ENCODE measurements around the gene PIH1D1. TPM values are rescaled to one million over a fixed set of nuclear protein-coding genes. Genes with fewer than 3 reads are reported as not detected.

Gene PIH1D1
- total and polyA plus RNA-seq, 11 donors, result 16.3 to 57.6 (median 31.1) TPM

DNA sequence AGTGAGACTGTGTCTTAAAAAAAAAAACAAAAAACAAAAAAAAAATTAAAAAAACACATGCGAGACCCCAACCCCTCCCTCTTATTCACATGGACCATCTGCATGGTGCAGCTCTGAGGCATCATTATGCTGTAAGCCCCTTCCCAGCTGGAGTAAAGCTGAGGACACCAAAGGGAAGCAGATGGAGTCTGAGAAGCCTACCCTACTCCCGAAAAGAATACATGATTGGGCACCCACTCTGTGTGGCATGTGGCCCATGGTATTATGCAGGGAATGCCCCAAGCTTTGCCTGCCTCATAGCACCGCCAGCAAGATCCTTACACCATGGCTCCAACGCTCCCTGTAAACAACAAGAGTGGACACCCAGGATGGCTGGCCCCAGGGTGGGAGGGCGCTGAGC lies 33.1 kb downstream of the PIH1D1 start:
- Histone ChIP-seq H3K4me3 (no peak overlapping the region), H3K27me3 (peaks cover 29 to 86% (median 50%) of the 10 kb centered on the region in 9 donors), H3K36me3 (no peaks in the 10 kb centered on the region), H3K4me1 (peaks cover 0 to 30% (median 23%) of the 10 kb centered on the region in 12 donors), H3K9me3 (no peaks in the 10 kb centered on the region), H3K27ac (no peak overlapping the region)
- ATAC-seq (no peak), DNase-seq (no peak)
- intact Hi-C loops (cut with DNase I), result no loop called here
- TF ChIP-seq, protein P1, sequence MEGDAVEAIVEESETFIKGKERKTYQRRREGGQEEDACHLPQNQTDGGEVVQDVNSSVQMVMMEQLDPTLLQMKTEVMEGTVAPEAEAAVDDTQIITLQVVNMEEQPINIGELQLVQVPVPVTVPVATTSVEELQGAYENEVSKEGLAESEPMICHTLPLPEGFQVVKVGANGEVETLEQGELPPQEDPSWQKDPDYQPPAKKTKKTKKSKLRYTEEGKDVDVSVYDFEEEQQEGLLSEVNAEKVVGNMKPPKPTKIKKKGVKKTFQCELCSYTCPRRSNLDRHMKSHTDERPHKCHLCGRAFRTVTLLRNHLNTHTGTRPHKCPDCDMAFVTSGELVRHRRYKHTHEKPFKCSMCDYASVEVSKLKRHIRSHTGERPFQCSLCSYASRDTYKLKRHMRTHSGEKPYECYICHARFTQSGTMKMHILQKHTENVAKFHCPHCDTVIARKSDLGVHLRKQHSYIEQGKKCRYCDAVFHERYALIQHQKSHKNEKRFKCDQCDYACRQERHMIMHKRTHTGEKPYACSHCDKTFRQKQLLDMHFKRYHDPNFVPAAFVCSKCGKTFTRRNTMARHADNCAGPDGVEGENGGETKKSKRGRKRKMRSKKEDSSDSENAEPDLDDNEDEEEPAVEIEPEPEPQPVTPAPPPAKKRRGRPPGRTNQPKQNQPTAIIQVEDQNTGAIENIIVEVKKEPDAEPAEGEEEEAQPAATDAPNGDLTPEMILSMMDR (IDR thresholded peaks at IDR 0.05), result no peak
- no peak for TF ChIP-seq POLR2A (IDR thresholded peaks at IDR 0.05)
- 84 to 92% (median 88%) methylated on average over 5 of the region's 5 CpGs for WGBS, 4 donors

DNA sequence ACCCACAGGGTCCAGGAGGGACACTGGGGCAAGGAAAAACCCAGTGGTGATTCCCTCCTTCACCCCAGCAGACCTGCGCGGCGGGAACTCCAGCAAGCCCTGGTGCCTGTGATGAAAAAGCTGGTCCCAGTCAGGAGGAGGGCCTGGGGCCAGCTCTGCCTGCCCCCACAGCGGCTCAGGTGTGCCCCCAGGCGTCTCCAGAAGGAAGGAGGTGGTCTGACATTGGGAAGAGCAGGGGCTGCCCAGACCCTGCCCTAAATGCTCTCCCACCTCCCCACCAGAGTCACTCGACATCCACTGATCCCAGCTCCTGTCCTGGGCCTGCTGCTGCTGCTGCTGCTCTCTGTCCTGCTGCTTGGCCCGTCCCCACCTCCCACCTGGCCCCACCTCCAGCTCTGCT lies 34.5 kb downstream of the PIH1D1 start:
- H3K4me3 ChIP-seq, result no peak overlapping the region
- DNase-seq (no peak), ATAC-seq (no peak)
- H3K36me3 ChIP-seq, result no peaks in the 10 kb centered on the region
- no peaks in the 10 kb centered on the region for H3K9me3 ChIP-seq
- no peak overlapping the region for H3K27ac ChIP-seq
- intact Hi-C loops (cut with DNase I), result no loop called here
- WGBS, 4 donors, result 40 to 80% (median 56%) methylated on average over 2 to 7 of the region's 7 CpGs
- H3K27me3 ChIP-seq, result peaks cover 19 to 72% (median 36%) of the 10 kb centered on the region in 9 donors
- TF ChIP-seq, protein P1 (IDR thresholded peaks at IDR 0.05), result no peak
- TF ChIP-seq POLR2A (IDR thresholded peaks at IDR 0.05), result no peak
- peaks cover 0 to 16% (median 9%) of the 10 kb centered on the region in 12 donors for H3K4me1 ChIP-seq

DNA sequence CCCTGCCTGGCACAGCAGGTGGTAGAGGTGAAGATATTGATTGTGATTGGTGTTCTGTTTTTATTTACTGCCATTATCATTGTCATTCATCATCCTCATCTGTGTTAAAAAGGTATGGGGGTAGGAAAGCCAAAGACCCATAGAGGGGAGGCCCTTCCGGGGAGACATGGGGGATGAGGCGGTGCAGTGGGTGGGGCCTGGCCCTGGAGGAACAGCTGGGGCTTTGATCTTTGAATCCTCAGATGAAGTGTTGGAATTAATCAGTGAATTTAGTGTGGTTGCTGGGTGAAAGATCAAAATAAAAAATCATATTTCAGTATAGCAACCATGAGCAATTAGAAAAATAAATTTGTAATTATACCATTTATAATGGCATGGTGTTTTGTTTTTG lies 35.8 kb downstream of the PIH1D1 start:
- no peak for ATAC-seq
- DNase-seq, result no peak
- Histone ChIP-seq H3K4me1 (peaks cover 0 to 3% (median under 1%) of the 10 kb centered on the region in 12 donors), H3K27me3 (peaks cover 10 to 61% (median 23%) of the 10 kb centered on the region in 9 donors), H3K27ac (no peak overlapping the region), H3K4me3 (no peak overlapping the region), H3K9me3 (no peaks in the 10 kb centered on the region), H3K36me3 (no peaks in the 10 kb centered on the region)
- intact Hi-C loops (cut with DNase I), result no loop called here
- 83 to 90% (median 84%) methylated on average over 2 of the region's 2 CpGs for WGBS, 4 donors
- TF ChIP-seq, protein P1 (IDR thresholded peaks at IDR 0.05), result no peak
- TF ChIP-seq POLR2A (IDR thresholded peaks at IDR 0.05), result no peak

DNA sequence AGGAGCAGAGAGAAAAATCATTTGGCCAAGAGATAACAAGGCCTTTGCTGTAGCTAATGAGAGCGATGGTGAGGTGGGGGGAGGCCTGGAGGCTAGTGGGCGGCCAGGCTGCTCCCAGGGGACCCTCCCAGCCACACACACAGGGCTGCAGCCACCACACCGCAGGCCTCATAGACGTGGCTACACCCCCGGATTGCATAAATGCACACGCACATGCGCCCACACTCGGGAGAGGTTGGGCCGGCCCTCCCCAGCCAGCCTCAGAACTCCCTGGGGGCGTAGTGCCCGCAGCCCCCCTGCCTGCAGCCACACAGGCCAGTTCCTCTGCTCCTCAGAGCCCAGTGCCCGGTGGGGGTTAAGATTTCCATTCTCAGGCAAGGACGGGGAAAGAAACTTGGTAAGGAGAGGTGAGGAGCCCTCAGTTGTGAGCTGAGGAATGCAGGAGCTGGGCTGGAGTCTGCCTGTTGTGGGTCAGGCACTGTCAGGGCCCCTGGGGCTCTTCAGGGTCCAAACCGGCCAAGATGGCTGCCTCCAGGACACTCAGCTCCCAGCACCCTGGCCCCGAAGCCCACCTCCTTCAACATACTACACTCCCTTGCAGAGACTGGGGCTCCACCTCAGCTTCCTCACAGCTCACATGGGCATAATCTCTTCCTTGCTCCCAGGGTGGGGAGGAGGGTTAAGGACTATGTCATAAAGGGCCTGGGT lies 36.4 kb downstream of the PIH1D1 start:
- H3K36me3 ChIP-seq, result no peaks in the 10 kb centered on the region
- no peaks in the 10 kb centered on the region for H3K9me3 ChIP-seq
- no peaks in the 10 kb centered on the region for H3K4me1 ChIP-seq
- intact Hi-C loops (cut with DNase I), result no loop called here
- peaks cover 10 to 57% (median 18%) of the 10 kb centered on the region in 9 donors for H3K27me3 ChIP-seq
- WGBS, 4 donors, result 55 to 69% (median 59%) methylated on average over 7 to 15 of the region's 15 CpGs
- ATAC-seq (no peak), DNase-seq (no peak)
- no peak for TF ChIP-seq POLR2A (IDR thresholded peaks at IDR 0.05)
- TF ChIP-seq, protein P1 (IDR thresholded peaks at IDR 0.05), result no peak
- no peak overlapping the region for H3K27ac ChIP-seq
- H3K4me3 ChIP-seq, result no peak overlapping the region
